Muscle of leg (tissue), 11 donors: ENCODE measurements around the gene HSP90AB1. TPM values are rescaled to one million over a fixed set of nuclear protein-coding genes. Genes with fewer than 3 reads are reported as not detected.
"Not testable (repeated sequence)": the region's sequence is repeated elsewhere in the genome, so short reads cannot be mapped to it uniquely, and the experiment has no call there.

ENCODE experiments used
- DNase-seq: peaks from one replicate; pipeline ENCODE4 v3.0.0; 2013
- H3K27ac ChIP-seq: one replicate; pipeline ENCODE4 v1.5.1; 2013; ENCODE audit warnings: mild to moderate bottlenecking, low read length, control low read depth
- H3K27me3 ChIP-seq: one replicate; pipeline ENCODE4 v1.6.1; 2013; ENCODE audit warnings: low read length; ENCODE audit not compliant: control insufficient read depth, insufficient read depth
- H3K36me3 ChIP-seq: one replicate; pipeline ENCODE4 v1.6.1; 2013; ENCODE audit warnings: low read length; ENCODE audit not compliant: control insufficient read depth, insufficient read depth
- H3K4me1 ChIP-seq: one replicate; pipeline ENCODE4 v1.6.1; 2013; ENCODE audit warnings: low read length; ENCODE audit not compliant: control insufficient read depth, insufficient read depth
- H3K4me3 ChIP-seq: one replicate; pipeline ENCODE4 v1.5.1; 2013; ENCODE audit warnings: low read length, control low read depth
- H3K9me3 ChIP-seq: replicated peaks from 2 replicates; pipeline ENCODE4 v1.6.1; 2013; ENCODE audit warnings: low read depth, low read length; ENCODE audit not compliant: control insufficient read depth
- WGBS: methylation state at CpG from one replicate; pipeline ENCODE4 v1.1.5; 2013; ENCODE audit warnings: missing lambda C conversion rate; ENCODE audit not compliant: insufficient coverage; 5-methylcytosine and 5-hydroxymethylcytosine counted together
- polyA plus RNA-seq, 8 donors: library from polyadenylated mRNA; unstranded; fragments of 120-200 nt; gene quantifications; one replicate each; pipeline versions ENCODE4 v1.2.1 to v1.2.3, GENCODE V29; 2013; ENCODE audit warnings: inconsistent platforms in 1 of 8, low replicate concordance in 1 of 8; ENCODE audit not compliant: insufficient read length in 8 of 8, insufficient read depth in 1 of 8
- total RNA-seq: library from RNA; stranded (reverse); fragments of 120-200 nt; gene quantifications from one replicate; pipeline ENCODE4 v1.2.4, GENCODE V29; 2013

HSP90AB1 gene
- total and polyA plus RNA-seq, 9 donors = 842 to 1,095 (median 1,010) TPM

DNA sequence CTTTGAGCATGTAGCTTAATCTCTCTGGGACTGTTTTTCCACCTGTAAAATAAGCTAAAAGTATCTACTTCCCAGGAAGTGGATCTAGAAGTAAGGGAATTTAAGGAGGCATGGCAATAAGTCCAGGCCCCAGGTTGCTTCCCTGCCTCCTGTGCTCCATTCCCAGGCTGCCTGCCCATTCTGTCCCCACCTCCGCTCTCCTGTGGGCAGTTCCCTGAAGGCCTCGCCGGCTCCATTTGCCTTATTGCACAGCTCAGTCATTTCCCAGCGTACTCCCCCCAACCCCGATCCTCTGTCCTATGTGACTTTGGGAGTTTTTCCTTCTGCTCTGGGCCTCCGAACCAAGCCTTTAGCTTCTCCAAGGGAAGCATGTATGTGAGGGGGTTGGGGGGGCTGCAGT, 18.9 kb upstream of the HSP90AB1 start:
- H3K36me3 ChIP-seq = peaks cover 55% of the 10 kb centered on the region
- no peak overlapping the region for H3K4me3 ChIP-seq
- H3K27ac ChIP-seq = no peak overlapping the region
- WGBS = 100% methylated on average over 1 of the region's 6 CpGs
- no peaks in the 10 kb centered on the region for H3K9me3 ChIP-seq
- H3K4me1 ChIP-seq = peaks cover 59% of the 10 kb centered on the region
- no peak for DNase-seq
- no peaks in the 10 kb centered on the region for H3K27me3 ChIP-seq

DNA sequence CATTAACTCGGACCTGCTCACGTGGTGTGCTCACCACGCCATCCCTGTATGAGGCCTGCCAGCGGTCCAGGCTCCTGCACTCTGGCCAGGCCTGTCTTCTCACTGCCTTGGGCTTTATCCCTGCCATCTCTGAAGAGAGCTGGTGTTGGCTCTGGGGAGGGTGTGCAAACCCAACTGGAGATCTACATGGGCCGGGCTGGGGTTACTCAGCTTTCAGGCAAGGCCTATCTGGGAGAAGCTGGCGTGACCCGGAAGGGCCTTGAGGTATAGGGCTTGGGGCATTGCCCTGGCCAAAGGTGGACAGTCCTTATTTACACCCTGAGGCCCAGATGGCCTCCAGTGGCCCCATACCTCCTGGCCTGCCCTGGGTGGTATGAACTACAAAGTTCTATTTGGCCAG, 18.5 kb upstream of the HSP90AB1 start:
- H3K27ac ChIP-seq = no peak overlapping the region
- peaks cover 57% of the 10 kb centered on the region for H3K36me3 ChIP-seq
- WGBS = 88% methylated on average over 3 of the region's 7 CpGs
- no peak for DNase-seq
- H3K4me1 ChIP-seq = peaks cover 61% of the 10 kb centered on the region
- H3K4me3 ChIP-seq = no peak overlapping the region
- H3K27me3 ChIP-seq = no peaks in the 10 kb centered on the region
- no peaks in the 10 kb centered on the region for H3K9me3 ChIP-seq

DNA sequence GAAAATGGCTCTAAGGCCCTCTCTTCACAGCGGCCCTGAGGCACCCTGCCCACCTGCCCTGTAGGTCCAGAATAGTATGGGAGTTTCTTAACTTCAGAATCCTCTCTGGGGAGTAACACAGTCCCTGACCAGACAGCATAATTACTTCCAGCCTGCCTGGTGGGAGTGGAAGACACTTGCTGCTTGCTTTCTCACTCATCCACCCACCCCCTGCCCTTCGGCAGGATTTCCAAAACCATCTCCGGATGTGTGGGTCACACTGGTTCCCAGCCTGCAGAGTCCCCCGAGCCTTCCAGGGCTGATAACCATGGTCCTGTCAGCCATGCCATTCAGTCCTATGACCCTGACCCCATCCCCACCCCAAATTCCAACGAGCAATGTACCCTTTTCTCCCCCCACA, 18.1 kb upstream of the HSP90AB1 start:
- 82% methylated on average over 4 of the region's 5 CpGs for WGBS
- DNase-seq = no peak
- no peak overlapping the region for H3K27ac ChIP-seq
- no peaks in the 10 kb centered on the region for H3K27me3 ChIP-seq
- no peaks in the 10 kb centered on the region for H3K9me3 ChIP-seq
- H3K4me1 ChIP-seq = peaks cover 64% of the 10 kb centered on the region
- H3K4me3 ChIP-seq = no peak overlapping the region
- H3K36me3 ChIP-seq = peaks cover 61% of the 10 kb centered on the region

DNA sequence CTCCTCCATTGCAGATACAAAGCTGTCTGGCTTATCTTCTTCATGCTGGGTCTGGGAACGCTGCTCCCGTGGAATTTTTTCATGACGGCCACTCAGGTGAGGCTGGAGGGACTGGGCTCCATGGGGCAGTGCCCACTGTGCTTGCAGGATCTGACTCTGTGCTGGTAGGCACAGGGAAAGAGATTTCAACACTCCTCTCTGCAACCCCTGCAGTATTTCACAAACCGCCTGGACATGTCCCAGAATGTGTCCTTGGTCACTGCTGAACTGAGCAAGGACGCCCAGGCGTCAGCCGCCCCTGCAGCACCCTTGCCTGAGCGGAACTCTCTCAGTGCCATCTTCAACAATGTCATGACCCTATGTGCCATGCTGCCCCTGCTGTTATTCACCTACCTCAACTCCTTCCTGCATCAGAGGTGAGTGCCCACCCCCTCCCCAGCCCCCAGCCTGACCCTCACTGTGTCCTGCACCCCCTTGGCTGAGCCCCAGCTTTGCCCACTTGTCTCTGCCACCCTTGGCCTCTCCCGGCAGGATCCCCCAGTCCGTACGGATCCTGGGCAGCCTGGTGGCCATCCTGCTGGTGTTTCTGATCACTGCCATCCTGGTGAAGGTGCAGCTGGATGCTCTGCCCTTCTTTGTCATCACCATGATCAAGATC, 17.4 kb upstream of the HSP90AB1 start:
- Histone ChIP-seq H3K27me3 (no peaks in the 10 kb centered on the region), H3K4me3 (no peak overlapping the region), H3K4me1 (peaks cover 64% of the 10 kb centered on the region), H3K36me3 (peaks cover 64% of the 10 kb centered on the region), H3K9me3 (no peaks in the 10 kb centered on the region), H3K27ac (no peak overlapping the region)
- 95% methylated on average over 11 of the region's 11 CpGs for WGBS
- no peak for DNase-seq

DNA sequence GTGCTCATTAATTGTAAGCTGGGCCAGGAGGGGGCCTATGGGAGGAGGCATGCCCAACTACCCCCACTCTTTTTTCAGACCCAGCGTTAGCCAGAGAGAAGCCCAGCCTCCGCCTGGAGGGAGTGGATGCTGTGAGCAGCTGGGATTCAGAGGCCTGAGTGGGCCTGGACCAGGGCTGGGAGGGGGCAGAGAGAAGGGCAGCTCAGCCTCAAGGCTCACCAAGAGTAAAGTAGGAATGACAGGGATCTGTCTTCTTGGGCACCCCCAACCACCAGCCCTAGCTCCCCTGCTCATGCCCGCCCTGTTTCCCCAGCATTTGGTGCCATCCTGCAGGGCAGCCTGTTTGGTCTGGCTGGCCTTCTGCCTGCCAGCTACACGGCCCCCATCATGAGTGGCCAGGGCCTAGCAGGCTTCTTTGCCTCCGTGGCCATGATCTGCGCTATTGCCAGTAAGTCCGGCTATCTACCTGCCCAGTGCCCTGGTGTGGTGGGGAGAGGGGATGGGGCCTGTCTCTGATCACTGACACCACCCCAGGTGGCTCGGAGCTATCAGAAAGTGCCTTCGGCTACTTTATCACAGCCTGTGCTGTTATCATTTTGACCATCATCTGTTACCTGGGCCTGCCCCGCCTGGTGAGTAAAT, 16.7 kb upstream of the HSP90AB1 start:
- no peak overlapping the region for H3K4me3 ChIP-seq
- no peaks in the 10 kb centered on the region for H3K9me3 ChIP-seq
- no peak overlapping the region for H3K27ac ChIP-seq
- H3K36me3 ChIP-seq = peaks cover 70% of the 10 kb centered on the region
- no peaks in the 10 kb centered on the region for H3K27me3 ChIP-seq
- no peak for DNase-seq
- H3K4me1 ChIP-seq = peaks cover 64% of the 10 kb centered on the region
- whole genome bisulfite sequencing = 88% methylated on average over 1 of the region's 10 CpGs

DNA sequence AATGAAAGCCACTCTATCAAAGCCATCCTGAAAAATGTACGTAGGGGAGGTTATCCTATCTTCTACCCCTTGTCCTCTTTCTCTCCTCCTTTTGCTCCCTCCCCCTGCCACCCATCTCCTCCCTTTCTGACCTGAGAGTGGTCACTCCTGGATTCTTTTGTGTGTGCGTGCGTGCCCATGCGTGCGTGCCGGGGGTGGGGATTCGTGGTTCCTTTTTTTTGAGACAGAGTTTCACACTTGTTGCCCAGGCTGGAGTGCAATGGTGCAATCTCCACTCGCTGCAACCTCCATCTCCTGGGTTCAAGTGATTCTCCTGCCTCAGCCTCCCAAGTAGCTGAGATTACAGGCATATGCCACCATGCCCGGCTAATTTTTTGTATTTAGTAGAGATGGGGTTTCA, 15.5 kb upstream of the HSP90AB1 start:
- Histone ChIP-seq H3K36me3 (peaks cover 78% of the 10 kb centered on the region), H3K4me1 (peaks cover 54% of the 10 kb centered on the region)
- not testable (repeated sequence) for DNase-seq, H3K27me3 ChIP-seq, H3K4me3 ChIP-seq, H3K27ac ChIP-seq, H3K9me3 ChIP-seq
- 100% methylated on average over 1 of the region's 9 CpGs for WGBS

DNA sequence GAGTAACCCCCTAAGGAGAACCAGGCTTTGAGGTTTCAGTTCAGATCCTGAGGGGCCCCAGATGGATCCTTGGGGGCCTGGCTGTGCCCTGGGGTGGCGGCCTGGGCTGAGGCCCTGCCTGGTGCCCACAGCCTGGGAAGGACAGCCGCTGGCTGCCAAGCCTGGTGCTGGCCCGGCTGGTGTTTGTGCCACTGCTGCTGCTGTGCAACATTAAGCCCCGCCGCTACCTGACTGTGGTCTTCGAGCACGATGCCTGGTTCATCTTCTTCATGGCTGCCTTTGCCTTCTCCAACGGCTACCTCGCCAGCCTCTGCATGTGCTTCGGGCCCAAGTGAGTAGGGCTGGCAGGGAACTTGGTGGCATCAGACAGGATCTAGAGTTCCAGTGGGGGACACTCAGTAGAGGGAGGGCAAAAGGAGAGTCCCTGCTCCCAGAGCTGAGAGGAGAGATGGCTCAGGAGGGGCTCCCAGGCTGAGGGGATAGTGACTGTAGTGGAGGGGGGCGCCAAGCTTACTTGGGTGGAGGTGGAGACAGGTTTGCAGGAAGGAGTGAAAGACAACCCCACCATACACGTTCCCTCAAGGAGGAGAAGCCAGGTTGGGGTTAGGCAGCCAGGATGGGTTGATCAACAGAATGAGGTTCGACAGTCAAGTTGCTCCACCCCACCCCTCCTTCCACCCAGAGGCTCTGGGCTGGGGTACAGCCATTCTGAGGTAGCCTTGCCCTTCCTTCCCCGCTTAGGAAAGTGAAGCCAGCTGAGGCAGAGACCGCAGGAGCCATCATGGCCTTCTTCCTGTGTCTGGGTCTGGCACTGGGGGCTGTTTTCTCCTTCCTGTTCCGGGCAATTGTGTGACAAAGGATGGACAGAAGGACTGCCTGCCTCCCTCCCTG, 14.0 kb upstream of the HSP90AB1 start:
- Histone ChIP-seq H3K9me3 (no peaks in the 10 kb centered on the region), H3K36me3 (peaks cover 72% of the 10 kb centered on the region), H3K4me3 (no peak overlapping the region), H3K27ac (no peak overlapping the region), H3K4me1 (peaks cover 49% of the 10 kb centered on the region), H3K27me3 (no peaks in the 10 kb centered on the region)
- 90% methylated on average over 12 of the region's 16 CpGs for WGBS
- no peak for DNase-seq

DNA sequence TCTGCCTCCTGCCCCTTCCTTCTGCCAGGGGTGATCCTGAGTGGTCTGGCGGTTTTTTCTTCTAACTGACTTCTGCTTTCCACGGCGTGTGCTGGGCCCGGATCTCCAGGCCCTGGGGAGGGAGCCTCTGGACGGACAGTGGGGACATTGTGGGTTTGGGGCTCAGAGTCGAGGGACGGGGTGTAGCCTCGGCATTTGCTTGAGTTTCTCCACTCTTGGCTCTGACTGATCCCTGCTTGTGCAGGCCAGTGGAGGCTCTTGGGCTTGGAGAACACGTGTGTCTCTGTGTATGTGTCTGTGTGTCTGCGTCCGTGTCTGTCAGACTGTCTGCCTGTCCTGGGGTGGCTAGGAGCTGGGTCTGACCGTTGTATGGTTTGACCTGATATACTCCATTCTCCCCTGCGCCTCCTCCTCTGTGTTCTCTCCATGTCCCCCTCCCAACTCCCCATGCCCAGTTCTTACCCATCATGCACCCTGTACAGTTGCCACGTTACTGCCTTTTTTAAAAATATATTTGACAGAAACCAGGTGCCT, 13.3 kb upstream of the HSP90AB1 start:
- WGBS = 53% methylated on average over 5 of the region's 14 CpGs
- no peak overlapping the region for H3K4me3 ChIP-seq
- no peaks in the 10 kb centered on the region for H3K9me3 ChIP-seq
- peak overlapping the region; percentile 77 for H3K27ac ChIP-seq
- no peaks in the 10 kb centered on the region for H3K27me3 ChIP-seq
- H3K4me1 ChIP-seq = peaks cover 45% of the 10 kb centered on the region
- H3K36me3 ChIP-seq = peaks cover 65% of the 10 kb centered on the region
- no peak for DNase-seq

DNA sequence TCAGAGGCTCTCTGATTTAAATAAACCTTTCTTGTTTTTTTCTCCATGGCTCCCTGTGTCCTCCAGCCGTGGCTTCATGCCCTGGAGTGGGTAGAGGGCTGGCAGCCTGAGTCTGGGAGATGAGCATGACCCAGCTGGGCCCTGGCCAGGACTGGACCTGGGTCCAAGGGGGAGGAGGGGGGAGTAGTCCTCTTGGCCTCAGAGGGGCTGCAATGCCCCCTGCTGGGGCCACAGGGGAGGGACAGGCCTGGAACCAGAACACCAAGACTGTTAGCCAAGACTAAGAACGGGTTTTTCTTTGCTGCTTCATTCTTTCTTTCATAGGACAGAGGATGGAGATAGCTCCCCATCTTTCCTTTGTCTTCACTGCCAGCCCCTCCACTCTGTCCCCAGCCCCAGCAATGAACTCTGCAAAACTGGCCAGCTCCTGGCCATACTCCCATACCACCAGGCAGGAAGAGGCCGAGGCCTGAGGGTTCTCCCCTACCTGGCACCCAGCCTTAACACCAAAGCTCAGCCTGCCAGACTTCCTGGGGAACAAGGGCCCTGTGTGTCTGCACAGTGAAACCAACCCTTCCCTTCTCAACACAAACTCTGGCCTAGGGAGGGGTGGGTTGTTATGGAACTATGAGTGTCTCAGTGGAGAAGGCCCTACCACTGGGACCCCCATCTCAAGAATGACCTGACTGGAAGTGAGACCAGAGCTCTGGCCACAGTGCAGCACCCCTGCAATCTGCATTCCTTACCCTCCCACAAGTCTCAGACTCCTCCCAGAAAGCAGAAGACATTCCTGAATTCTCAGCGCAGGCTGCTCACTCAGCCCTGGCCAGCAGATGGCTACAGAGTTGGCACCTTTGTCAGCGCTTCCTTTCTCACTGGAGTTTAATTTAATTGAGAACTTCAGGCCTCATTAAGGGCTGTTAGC, 12.5 kb upstream of the HSP90AB1 start:
- no peaks in the 10 kb centered on the region for H3K27me3 ChIP-seq
- H3K27ac ChIP-seq = peak overlapping the region; percentile 77
- H3K4me3 ChIP-seq = no peak overlapping the region
- peaks cover 58% of the 10 kb centered on the region for H3K36me3 ChIP-seq
- WGBS = 5% methylated on average over 4 of the region's 5 CpGs
- no peaks in the 10 kb centered on the region for H3K9me3 ChIP-seq
- DNase-seq = peak; percentile 86
- peaks cover 39% of the 10 kb centered on the region for H3K4me1 ChIP-seq
